A673 (cell line): ENCODE measurements around the gene PCDHB14.

Experiments
- EZH2 ChIP-seq: fragments of 200-600 bp; sonication (generic); IDR thresholded peaks from 2 replicates; pipeline ENCODE4 v1.6.1; 2017; ENCODE audit warnings: borderline replicate concordance, low read depth, mild to moderate bottlenecking, mixed read lengths, antibody characterized with exemption, low read length; ENCODE audit not compliant: poor library complexity, severe bottlenecking
- TF ChIP-seq, protein P1 (sequence below): fragments of 300-800, 200-600 bp; sonication (generic); conservative IDR thresholded peaks from 2 replicates; pipeline ENCODE4 v1.5.1; 2017; ENCODE audit warnings: low read depth, mild to moderate bottlenecking, antibody characterized with exemption, low read length, moderate library complexity, mixed read lengths

DNA sequence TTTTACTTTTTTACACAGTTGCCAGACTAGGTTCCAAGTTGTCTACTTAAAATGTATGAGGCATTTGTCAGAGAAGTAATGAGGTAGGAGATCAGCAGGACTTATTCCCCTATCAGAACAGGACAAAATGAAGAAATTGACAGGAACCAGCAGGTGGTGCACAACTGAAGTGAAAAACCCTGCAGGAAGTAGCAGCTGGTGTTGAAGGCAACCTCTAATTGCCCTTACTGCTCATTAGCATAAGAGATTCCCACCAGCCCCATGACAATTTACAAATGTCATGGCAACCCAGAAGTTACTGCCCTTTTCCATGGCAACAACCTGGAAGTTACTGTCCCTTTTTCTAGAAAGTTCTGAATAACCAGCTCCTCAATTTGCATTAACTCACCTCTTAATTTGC is 27.4 kb downstream of the PCDHB14 start:
- TF ChIP-seq, protein P1, sequence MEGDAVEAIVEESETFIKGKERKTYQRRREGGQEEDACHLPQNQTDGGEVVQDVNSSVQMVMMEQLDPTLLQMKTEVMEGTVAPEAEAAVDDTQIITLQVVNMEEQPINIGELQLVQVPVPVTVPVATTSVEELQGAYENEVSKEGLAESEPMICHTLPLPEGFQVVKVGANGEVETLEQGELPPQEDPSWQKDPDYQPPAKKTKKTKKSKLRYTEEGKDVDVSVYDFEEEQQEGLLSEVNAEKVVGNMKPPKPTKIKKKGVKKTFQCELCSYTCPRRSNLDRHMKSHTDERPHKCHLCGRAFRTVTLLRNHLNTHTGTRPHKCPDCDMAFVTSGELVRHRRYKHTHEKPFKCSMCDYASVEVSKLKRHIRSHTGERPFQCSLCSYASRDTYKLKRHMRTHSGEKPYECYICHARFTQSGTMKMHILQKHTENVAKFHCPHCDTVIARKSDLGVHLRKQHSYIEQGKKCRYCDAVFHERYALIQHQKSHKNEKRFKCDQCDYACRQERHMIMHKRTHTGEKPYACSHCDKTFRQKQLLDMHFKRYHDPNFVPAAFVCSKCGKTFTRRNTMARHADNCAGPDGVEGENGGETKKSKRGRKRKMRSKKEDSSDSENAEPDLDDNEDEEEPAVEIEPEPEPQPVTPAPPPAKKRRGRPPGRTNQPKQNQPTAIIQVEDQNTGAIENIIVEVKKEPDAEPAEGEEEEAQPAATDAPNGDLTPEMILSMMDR = 0 out of 2 replicates have a peak, but pooled peaks have one; percentile 14
- no peak for TF ChIP-seq EZH2
